ENCODE results near the gene PRKAG3.

- no peak for TF ChIP-seq FOXM1 (IDR thresholded peaks at IDR 0.05; ENCODE audit: borderline replicate concordance, low read depth)
- TF ChIP-seq YY1 (IDR thresholded peaks at IDR 0.05; ENCODE audit: low read depth) = no peak
- TF ChIP-seq CREB1 (IDR thresholded peaks at IDR 0.05; ENCODE audit: low read depth) = no peak
- TF ChIP-seq RAD21 (IDR thresholded peaks at IDR 0.05; ENCODE audit: low read depth) = no peak
- no peak for TF ChIP-seq USF1 (IDR thresholded peaks at IDR 0.05)
- no peak for TF ChIP-seq TCF12 (IDR thresholded peaks at IDR 0.05; ENCODE audit: low read depth)
- TF ChIP-seq REST (IDR thresholded peaks at IDR 0.05; ENCODE audit: low read depth) = no peak
- no peak for TF ChIP-seq ZBTB7A (IDR thresholded peaks at IDR 0.05; ENCODE audit: low read depth)
- TF ChIP-seq MAX (IDR thresholded peaks at IDR 0.05) = no peak
Observed at GRCh38 chr2:218869064-218869463, 37.5 kb upstream of the PRKAG3 start.
